GM12801 (cell line): ENCODE data around the gene FAM83B.

Source experiments
- TF ChIP-seq, protein P1 (sequence below): IDR thresholded peaks from one replicate; pipeline ENCODE4 v1.5.1; 2011; ENCODE audit warnings: control low read depth; ENCODE audit not compliant: insufficient read length; ENCODE audit errors: extremely low read depth

The FAM83B gene

GRCh38 chr6:54921891-54922290 lies 75.3 kb downstream of the FAM83B start:
- TF ChIP-seq, protein P1, sequence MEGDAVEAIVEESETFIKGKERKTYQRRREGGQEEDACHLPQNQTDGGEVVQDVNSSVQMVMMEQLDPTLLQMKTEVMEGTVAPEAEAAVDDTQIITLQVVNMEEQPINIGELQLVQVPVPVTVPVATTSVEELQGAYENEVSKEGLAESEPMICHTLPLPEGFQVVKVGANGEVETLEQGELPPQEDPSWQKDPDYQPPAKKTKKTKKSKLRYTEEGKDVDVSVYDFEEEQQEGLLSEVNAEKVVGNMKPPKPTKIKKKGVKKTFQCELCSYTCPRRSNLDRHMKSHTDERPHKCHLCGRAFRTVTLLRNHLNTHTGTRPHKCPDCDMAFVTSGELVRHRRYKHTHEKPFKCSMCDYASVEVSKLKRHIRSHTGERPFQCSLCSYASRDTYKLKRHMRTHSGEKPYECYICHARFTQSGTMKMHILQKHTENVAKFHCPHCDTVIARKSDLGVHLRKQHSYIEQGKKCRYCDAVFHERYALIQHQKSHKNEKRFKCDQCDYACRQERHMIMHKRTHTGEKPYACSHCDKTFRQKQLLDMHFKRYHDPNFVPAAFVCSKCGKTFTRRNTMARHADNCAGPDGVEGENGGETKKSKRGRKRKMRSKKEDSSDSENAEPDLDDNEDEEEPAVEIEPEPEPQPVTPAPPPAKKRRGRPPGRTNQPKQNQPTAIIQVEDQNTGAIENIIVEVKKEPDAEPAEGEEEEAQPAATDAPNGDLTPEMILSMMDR: no peak

DNA sequence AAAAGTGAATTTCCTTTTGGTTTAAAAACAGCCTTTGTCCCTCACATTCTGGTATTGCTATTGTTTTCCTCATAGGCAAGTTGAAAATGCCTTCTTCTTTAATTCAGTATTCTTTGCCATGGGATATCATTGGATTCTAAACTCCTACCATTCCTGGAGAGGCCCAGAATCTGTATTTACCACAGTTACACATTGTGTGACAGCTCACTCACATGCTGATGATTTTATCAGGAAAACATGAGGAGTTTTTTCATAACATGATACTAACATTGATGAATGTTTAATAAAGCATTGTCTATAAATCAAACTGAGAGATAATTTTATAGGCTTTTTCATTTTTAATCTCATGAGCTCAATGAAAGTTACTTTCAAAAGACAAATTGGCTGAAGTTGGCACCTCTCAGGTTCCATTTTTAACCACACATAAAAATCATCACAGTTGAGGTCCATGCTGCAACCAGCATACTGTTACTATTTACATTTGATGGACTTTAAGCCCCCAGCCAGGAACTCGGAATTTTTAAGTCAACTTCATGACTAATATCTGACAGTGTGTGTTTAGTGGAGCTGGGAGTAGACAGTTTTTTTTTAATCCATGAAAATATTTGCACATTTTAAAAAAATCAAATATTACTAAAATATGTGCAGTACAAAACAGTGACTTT lies 82.8 kb downstream of the FAM83B start:
- TF ChIP-seq, protein P1: no peak

- TF ChIP-seq, protein P1: no peak
Measured at GRCh38 chr6:54932622-54933021, 86.1 kb downstream of the FAM83B start.

DNA sequence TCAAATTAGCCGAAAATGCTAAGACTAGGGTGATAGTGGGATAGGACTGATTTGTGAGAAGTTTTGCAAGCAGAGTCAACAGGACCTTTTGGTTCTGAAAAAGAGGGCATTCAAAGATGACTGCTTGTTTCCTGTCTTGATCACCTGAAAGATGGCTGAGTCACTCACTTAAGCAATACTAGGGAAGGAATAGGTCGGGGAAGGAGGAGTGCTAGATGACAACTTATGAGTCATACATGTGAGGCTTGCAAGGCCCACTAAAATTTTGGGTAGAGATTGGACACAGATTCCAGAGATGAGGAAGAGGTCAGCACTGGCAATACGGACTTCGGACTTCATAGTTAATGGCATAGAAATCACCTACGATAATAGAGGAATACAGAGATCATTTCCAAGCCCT lies 89.2 kb downstream of the FAM83B start:
- TF ChIP-seq, protein P1: no peak

GRCh38 chr6:54937371-54937770 lies 90.8 kb downstream of the FAM83B start:
- TF ChIP-seq, protein P1: no peak

GRCh38 chr6:54957698-54958097 lies 111.1 kb downstream of the FAM83B start:
- TF ChIP-seq, protein P1: no peak

- TF ChIP-seq, protein P1: no peak
Measured at GRCh38 chr6:54958446-54958845, 111.9 kb downstream of the FAM83B start.

- TF ChIP-seq, protein P1: no peak
Measured at GRCh38 chr6:54959820-54960219, 113.2 kb downstream of the FAM83B start.
